Measurements from ENCODE around the gene MRPL48. TPM values are rescaled to one million over a fixed set of nuclear protein-coding genes. Genes with fewer than 3 reads are reported as not detected.

The MRPL48 gene
- polyA plus RNA-seq, 2 of the 4 experiments (the other 2 are of a cell fraction), result 57.2 to 103 TPM

- TF ChIP-seq BCL3 (IDR thresholded peaks at IDR 0.05) (no peak), SREBF2 (IDR thresholded peaks at IDR 0.05) (no peak), ATOH8 (CRISPR knock-in tag; IDR thresholded peaks at IDR 0.05; ENCODE audit: low read depth) (no peak)
These were observed 41.0 kb upstream of the MRPL48 start (continued) for GRCh38 chr11:73746701-73747100.

GRCh38 chr11:73747762-73748161 is 39.9 kb upstream of the MRPL48 start:
- FAIRE-seq, result no peak
- no peak for ATAC-seq
- TF ChIP-seq ZSCAN20 (CRISPR knock-in tag; IDR thresholded peaks at IDR 0.05) (no peak), HOXB5 (CRISPR knock-in tag; IDR thresholded peaks at IDR 0.05) (no peak), HES2 (IDR thresholded peaks at IDR 0.05) (no peak), CHD2 (IDR thresholded peaks at IDR 0.05; ENCODE audit: low read length, partially characterized antibody) (no peak)
- Histone ChIP-seq H3K4me2 (no peak overlapping the region), H3K4me3 (no peak overlapping the region), H3K4me1 (peaks cover 5% of the 10 kb centered on the region; the same call in 1 of the 3 replicates), H3K27ac (no peak overlapping the region), H3K9me3 (no peaks in the 10 kb centered on the region)
- no peak for DNase-seq (ENCODE audit: low read depth in 1 of 2, low spot score in 1 of 2)
- WGBS (ENCODE audit: missing lambda C conversion rate), result 73% methylated on average over 3 of the region's 3 CpGs
- ChIA-PET CTCF (no interaction called here), POLR2A (no interaction called here)

- DNase-seq (ENCODE audit: low read depth in 1 of 2, low spot score in 1 of 2), result no peak
- ATAC-seq, result no peak
- ChIA-PET POLR2A (interaction anchor here (1.2 kb wide), 1 partner anchor 12 kb away, joined by 4 read pairs; the partner anchor contains the start of gene RAB6A), CTCF (interaction anchor here (1.3 to 1.6 kb wide), 2 partner anchors 11 to 13 kb away, joined by 3 to 5 read pairs; partner anchors contain the start of gene RAB6A)
- FAIRE-seq, result no peak
- H3K4me2 ChIP-seq, result no peak overlapping the region
- no peak for TF ChIP-seq REST (IDR thresholded peaks at IDR 0.05)
- no peak for TF ChIP-seq CHD2 (IDR thresholded peaks at IDR 0.05; ENCODE audit: low read length, partially characterized antibody)
- no peak for TF ChIP-seq NPAS2 (CRISPR knock-in tag; IDR thresholded peaks at IDR 0.05; ENCODE audit: borderline replicate concordance)
- no peak for TF ChIP-seq FOSL2 (IDR thresholded peaks at IDR 0.05)
- no peak for TF ChIP-seq FOSL2 (CRISPR knock-in tag; IDR thresholded peaks at IDR 0.05)
- no peak for TF ChIP-seq ZC3H11A (IDR thresholded peaks at IDR 0.05)
- TF ChIP-seq HOXA7 (CRISPR knock-in tag; IDR thresholded peaks at IDR 0.05), result no peak
- TF ChIP-seq TFCP2L1 (CRISPR knock-in tag; IDR thresholded peaks at IDR 0.05), result no peak
- no peak for TF ChIP-seq RNF2 (IDR thresholded peaks at IDR 0.05; ENCODE audit: borderline replicate concordance, low read depth)
- no peak for TF ChIP-seq HMGXB4 (CRISPR knock-in tag; IDR thresholded peaks at IDR 0.05; ENCODE audit: borderline replicate concordance)
- no peak for TF ChIP-seq MYC (IDR thresholded peaks at IDR 0.05; ENCODE audit: borderline replicate concordance, low read length)
- TF ChIP-seq NR3C1 (IDR thresholded peaks at IDR 0.05), result no peak
- no peak for TF ChIP-seq MAFK (IDR thresholded peaks at IDR 0.05; ENCODE audit: partially characterized antibody)
- no peak for TF ChIP-seq GATA3 (IDR thresholded peaks at IDR 0.05; ENCODE audit: borderline replicate concordance)
- no peak for TF ChIP-seq HOXB5 (CRISPR knock-in tag; IDR thresholded peaks at IDR 0.05)
- TF ChIP-seq ESRRA (IDR thresholded peaks at IDR 0.05; ENCODE audit: borderline replicate concordance, low read length), result no peak
- no peak for TF ChIP-seq CHD4 (IDR thresholded peaks at IDR 0.05; ENCODE audit: borderline replicate concordance)
- TF ChIP-seq PBX3 (IDR thresholded peaks at IDR 0.05), result no peak
- no peak overlapping the region for H3K4me3 ChIP-seq
- H3K9me3 ChIP-seq, result no peaks in the 10 kb centered on the region
- H3K27ac ChIP-seq, result no peak overlapping the region
- WGBS (ENCODE audit: missing lambda C conversion rate), result 92% methylated on average over 5 of the region's 5 CpGs
- H3K4me1 ChIP-seq, result peaks cover 5% of the 10 kb centered on the region; the same call in 1 of the 3 replicates
These were observed 39.4 kb upstream of the MRPL48 start for GRCh38 chr11:73748300-73748699.

Data from A549 (cell line).